GM19099 (cell line): ENCODE data around the gene CDK14.

Source experiments
- POLR2A ChIP-seq: IDR thresholded peaks from 3 replicates; pipeline ENCODE4 v1.6.1; 2011; ENCODE audit warnings: low read depth; ENCODE audit not compliant: insufficient read length; ENCODE audit errors: extremely low read depth

The CDK14 gene

DNA sequence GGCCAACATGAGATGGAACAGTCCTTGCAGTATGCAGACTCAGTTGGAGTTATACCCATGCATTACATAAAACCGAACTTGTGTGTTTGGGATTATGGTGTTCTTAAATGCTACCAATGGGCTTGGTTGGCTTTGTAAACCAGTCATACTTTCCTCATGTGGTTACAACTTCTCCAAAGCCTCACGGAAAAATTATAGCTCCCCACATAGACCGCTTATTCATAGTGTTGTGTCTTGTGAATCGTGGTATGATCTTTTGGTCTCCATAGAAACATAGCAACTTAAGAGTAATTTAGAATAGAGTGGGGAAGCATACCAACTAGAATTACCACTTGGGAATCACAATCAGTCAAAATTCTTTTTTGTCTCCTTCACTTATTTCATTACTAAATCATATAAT, 555.8 kb downstream of the CDK14 start:
- no peak for TF ChIP-seq POLR2A

DNA sequence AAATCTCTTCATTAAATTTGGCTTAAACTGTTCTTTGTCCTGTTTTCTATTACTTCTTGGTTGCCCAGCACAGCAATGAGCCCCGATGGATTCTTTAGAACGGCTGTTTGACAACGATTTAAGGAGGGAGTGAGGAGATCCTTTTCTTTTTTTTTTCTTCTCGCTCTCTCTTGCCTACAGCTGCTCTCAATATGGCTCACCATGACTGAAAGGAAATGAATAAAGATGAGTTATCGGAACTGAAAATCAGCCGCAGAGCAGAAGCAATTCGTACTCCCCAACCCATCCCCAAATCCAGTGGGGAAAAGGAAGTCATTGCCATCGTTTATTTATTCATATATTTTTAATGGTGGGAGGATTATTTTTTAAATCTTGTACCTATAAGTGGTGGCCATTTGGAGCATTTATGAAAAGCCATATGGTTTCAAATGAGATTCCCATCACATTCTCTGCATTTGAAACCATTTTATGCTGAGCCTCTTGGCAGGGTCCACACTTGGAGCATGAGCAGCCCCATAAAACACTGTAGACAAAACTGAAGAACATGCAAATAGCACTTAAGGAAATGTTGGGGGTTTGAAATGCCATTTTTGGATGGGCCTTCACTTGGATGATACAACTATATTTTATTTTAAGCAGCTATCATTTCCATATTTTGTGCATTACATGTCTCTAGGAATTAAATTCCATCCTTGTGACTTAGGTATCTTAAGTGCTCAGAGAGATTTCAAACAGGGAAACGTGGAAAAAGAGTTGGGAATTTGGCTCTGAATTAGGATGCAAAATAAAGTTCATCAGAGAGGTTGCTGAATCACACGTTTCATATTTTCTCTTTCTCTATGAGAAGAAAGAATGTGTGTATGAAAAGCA, 560.4 kb downstream of the CDK14 start:
- TF ChIP-seq POLR2A = no peak

DNA sequence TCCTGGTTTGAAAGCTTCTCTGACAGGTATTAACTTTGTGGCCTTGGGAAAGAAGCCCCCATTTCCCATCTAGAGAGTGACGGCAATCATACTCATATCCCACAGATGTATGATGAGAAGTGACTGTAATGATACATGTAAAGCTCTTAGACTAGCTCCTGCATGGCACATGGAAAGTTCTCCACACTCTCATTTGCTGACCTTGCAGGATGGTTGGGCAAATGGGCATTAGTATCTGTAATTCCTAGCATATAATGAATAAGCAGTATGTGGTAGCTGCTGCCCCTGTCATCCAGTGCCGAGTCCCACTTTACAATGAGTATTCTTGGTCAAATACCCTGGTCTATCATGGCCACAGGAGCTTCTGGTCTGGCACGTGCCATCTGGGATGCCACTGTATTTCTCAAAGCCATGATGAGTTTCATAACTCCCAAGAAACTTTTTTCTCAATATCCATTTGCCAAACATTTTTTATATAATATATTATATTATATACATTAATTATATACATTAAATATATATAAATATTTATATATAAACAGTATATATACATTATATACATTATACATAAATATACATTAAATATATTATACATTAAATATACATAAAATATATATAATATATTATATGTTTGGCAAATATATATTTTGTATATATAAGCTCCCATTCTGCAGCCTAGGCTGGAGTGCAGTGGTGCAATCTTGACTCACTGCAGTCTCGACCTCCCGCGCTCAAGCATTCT, 561.6 kb downstream of the CDK14 start:
- TF ChIP-seq POLR2A = no peak

DNA sequence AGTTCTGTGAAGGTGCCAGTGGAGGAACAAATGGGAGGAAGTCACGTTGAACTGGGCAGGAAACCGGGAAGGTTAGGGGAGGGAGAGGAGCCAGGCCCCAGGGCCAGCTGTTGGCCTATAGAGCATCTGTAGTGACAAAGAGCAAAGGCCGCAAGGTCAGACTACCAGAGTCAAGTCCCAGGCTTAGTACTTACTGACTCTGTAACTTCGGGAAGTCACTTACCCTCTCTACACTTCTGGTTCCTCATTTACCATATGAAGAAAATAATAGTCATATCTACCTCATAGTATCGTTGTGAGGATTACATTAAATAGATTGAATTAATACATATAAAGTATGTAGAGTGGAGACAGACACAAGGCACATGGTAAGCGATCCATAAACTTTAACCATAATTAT, 566.3 kb downstream of the CDK14 start:
- no peak for TF ChIP-seq POLR2A

DNA sequence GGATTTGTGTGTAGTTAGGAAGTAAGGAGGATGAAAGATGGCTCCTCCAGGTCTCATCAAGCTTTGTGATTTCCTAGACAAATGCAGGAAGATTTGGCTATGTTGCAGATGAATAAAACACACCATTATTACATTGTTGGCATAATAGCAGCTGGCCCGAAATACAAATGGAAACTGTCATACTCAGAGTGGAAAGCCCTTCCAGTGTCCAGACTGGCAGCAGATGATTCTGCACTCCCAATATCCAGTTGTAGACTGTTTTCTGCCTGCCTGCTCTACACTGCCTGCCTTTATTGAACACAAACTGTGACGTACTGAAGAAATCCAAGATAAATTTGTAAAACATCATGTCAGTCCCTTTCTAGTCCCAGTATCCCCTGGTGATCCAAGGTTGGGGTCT, 568.4 kb downstream of the CDK14 start:
- TF ChIP-seq POLR2A = no peak

DNA sequence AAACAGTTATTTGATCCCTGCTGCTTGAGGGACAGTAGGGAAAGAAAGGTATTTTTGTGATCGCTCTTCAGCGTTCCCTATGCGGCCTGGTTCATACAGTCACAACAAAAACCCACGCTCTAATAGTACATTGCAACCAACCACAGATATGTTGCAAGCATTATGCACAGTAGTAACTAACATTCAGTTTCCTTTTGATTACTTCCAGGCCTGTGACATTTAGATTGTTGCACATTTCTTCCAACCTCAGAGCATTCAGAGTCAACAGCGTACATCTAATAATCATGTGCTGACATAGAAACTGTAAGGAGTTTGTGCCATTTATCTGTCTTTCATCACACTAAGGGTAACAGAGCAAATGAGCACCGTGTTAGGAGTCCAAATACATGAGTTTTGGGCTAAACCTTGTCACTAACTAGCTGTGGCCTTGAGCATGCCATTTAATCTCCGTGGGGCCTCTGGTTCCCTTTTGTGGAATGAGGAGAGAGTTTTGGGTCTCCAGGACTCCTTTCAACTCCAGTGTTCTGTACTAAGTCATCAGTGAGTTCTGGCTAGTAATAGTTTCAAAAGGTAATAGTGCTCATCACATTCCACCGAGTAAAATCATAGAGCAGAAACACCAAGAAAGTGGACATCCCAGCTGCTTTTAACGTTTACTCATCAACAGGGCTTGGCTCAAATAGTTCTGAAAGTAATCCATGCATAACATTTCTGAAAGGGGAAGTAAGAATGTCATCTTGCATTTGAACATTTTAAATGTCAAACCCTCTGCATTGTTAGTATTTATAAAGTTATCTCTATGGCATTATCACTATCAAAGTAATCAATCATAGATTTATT, 569.1 kb downstream of the CDK14 start:
- TF ChIP-seq POLR2A = no peak

DNA sequence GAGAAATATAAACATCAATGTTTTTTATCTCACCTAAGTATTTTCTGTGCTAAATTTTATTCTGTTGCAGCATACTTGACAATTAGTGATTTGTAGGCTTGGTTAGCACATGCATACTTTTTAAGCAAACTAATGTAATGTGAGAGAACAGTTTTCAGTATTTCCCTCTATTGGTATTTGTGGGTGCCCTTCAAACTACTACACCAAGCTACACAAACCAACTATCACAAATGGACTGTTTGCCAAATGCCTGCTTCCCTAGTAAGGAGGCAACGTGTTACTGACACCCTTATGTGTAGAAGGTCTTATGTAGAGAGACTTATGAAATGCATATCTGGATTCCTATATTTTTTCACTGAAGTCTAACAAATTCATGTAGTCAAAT, 569.7 kb downstream of the CDK14 start:
- no peak for TF ChIP-seq POLR2A

DNA sequence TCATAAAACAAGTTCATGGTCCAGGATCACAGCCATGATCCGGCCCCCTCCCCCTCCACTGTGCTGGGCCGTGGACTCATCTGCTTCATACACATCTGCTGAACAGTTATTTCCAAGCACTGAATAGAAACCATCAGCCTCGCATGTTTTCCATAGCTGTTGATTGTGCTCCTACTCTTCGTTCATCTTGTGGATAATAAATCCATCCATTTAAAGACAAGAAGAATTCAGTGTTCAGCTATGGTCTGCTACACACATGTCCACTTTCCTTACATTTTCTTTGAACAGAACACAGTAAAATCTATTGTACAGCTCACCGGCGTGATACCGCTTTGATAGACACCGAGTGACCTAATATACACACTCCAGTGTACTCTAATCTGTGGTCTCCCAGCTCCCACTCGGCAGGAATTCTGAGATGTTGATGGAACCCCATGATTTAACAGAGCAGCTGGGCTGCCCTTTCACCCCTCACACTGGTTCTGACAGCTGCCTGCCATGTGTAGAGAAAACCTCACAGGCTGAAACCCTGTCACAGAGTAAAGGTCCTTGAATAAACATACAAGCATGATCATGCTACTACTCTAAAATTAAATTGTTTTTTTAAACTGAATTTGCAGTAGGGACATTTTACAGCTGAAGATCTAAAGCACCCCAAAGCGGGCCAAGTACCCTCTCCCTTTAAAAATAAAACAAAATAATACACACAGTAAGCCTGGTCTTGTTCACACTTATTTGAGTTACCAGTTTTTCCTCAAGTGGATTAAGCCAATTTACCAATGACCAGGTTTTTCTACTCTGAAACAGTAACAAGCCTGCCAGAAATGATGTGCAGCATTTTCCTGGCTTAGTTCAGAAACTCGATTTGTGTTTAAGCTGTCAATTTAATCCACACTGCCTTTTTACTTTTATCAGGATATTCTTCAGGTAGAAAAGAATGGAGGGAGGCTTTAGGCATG, 573.0 kb downstream of the CDK14 start:
- no peak for TF ChIP-seq POLR2A

DNA sequence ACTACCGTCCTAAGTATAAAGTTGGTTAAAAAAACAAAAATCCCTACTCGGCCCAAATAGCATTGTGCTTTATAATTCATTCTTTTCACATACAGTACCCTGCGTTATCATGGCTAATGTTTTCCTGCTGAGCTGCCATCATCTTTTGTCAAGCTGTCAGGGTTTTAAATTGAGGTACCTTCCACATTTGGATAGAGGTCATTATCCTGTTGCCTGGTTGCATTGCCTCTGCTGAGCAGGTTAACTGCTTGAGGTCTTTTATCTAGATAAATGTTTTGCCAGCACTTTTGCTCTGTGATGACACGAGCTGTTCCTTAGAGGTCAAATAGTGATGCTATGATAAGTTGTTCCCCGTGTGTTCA, 573.7 kb downstream of the CDK14 start:
- no peak for TF ChIP-seq POLR2A

DNA sequence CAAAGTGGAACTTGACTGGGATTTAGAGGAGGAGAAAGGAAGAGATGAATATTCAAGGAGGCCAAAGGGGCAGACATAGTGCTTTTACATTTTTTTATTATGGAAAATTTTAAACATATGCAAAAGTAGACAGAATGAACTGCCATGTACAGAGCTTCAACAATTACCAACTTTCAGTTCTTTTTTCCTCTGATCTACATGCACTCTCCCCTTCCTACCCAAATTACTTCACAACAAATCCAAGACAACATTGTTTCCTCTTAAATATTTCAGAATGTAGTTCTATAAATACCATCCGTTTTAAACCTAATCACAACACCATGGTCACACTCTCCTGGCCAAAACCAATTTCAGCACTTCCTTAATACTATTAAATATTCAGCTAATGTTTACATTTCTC, 584.6 kb downstream of the CDK14 start:
- no peak for TF ChIP-seq POLR2A

DNA sequence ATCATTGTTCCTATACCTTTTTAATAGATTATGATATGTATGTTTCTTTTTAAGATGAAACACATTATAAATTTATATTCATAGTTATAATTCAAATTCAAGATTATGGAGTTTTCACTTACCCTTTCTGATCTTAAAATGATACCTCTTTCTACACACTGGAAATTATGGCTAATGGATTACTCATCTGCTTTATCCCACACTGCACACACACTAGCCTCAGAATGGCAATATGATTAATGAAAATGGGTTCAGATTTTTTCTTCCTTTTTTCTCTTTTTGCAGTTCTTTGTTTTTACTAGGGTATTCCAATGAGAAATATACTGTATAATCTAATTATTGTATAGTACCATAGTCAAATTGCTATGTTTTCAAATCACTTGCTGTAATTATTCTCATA, 585.8 kb downstream of the CDK14 start:
- TF ChIP-seq POLR2A = no peak

DNA sequence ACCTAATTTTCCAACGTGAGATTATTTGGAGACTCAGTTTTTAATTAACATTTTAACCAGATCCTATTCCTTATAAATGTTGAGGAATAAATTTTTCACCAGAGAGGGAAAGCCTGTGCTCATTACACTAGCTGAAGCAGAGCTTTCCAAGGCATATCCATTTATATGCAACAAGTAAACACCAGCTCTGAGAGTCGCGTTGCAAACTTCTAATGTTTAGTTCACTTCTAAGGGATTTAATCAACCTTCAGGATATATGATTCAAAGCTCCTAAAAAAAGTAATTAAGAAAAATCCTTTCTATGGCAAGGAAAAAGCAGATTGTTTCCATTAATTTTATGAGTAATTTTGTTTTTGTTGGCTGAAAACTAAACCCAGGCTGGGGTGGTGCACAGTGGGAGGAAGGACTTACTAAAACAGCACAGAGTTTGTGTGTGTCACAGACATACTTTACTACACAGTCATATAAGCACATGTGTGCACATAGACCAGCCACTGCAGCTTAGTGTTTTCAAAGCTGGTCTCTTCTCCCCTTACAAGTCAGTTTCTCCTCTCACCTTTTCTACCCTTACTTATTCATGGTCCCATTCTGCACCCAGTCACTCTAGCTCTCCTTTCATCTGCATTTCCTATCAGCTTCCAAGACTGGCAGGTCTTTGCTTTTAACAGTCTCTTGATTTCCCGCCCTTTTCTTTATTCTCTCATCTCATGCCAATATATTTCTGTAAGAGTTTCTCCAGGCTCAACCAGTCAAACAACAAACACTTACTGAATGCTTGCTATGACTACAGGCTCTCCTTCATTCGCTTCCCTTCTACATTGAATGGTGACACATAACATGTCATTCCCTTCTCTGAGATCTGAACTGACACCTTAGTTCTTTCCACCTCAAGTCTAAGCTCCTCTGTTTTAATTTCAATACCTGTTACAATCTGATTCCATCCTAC, 587.0 kb downstream of the CDK14 start:
- TF ChIP-seq POLR2A = no peak

DNA sequence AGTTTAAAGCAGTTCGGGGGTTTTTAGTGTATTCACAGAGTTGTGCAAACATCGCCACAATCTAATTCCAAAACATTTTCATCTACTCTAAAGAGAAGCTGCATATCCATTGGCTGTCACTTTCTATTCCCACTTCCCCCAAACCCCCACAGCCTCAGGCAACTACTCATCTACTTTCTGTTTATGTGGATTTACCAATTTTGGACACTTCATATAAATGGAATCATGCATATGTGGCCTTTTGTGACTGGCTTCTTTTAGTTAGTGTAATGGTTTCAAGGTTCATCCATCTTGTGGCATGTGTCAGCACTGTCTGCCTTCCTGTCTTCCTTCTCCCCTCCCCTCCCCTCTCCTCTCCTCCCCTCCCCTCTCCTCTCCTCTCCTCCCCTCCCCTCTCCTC, 589.6 kb downstream of the CDK14 start:
- no peak for TF ChIP-seq POLR2A
